Activated CD4-positive, alpha-beta T cell treated with anti-CD3 and anti-CD28 coated beads, Interleukin-2, amount 10 ng/mL, durations not matched to agents 24 days and 14 days (primary cell): ENCODE measurements around the gene OMA1. TPM values are rescaled to one million over a fixed set of nuclear protein-coding genes. Genes with fewer than 3 reads are reported as not detected.
"Not testable (repeated sequence)": the region's sequence is repeated elsewhere in the genome, so short reads cannot be mapped to it uniquely, and the experiment has no call there.

Experiments
- DNase-seq: peaks from one replicate; pipeline ENCODE4 v3.0.0; 2022
- H3K27ac Mint-ChIP-seq: one replicate; pipeline ENCODE4 v1.8.0; 2022; ENCODE audit warnings: mild to moderate bottlenecking, mixed read lengths
- H3K27me3 Mint-ChIP-seq: one replicate; pipeline ENCODE4 v1.8.0; 2022; ENCODE audit warnings: mixed read lengths
- H3K36me3 Mint-ChIP-seq: one replicate; pipeline ENCODE4 v1.8.0; 2022; ENCODE audit warnings: low read depth, mild to moderate bottlenecking, mixed read lengths
- H3K4me1 Mint-ChIP-seq: one replicate; pipeline ENCODE4 v1.8.0; 2021; ENCODE audit warnings: mixed read lengths
- H3K4me3 Mint-ChIP-seq: one replicate; pipeline ENCODE4 v1.8.0; 2022; ENCODE audit warnings: mild to moderate bottlenecking, moderate library complexity, mixed read lengths
- H3K9me3 Mint-ChIP-seq: one replicate; pipeline ENCODE4 v1.8.0; 2021; ENCODE audit warnings: mixed read lengths
- intact Hi-C: fragments of 100-400 bp; cut with micrococcal nuclease; formaldehyde crosslinking; loops from one replicate; pipeline ENCODE4 v1.15.1; 2023
- total RNA-seq: library from RNA; stranded (reverse); gene quantifications from 2 replicates; pipeline ENCODE4 v1.2.3, GENCODE V29; 2022

OMA1 gene
- total RNA-seq, 1 donor from 2014 or later: 10.6 TPM

- intact Hi-C loops: no loop called here
- no peak for DNase-seq
- H3K9me3 Mint-ChIP-seq: no peaks in the 10 kb centered on the region
- peaks cover 10% of the 10 kb centered on the region for H3K36me3 Mint-ChIP-seq
- H3K4me3 Mint-ChIP-seq: no peak overlapping the region
- no peak overlapping the region for H3K27ac Mint-ChIP-seq
- peaks cover 5% of the 10 kb centered on the region for H3K4me1 Mint-ChIP-seq
- no peaks in the 10 kb centered on the region for H3K27me3 Mint-ChIP-seq
Measured at GRCh38 chr1:58529284-58529683, 17.2 kb downstream of the OMA1 start.

GRCh38 chr1:58528518-58528917 lies 18.0 kb downstream of the OMA1 start:
- peaks cover 6% of the 10 kb centered on the region for H3K4me1 Mint-ChIP-seq
- H3K9me3 Mint-ChIP-seq: no peaks in the 10 kb centered on the region
- intact Hi-C loops: no loop called here
- H3K36me3 Mint-ChIP-seq: peaks cover 10% of the 10 kb centered on the region
- H3K27ac Mint-ChIP-seq: no peak overlapping the region
- no peak overlapping the region for H3K4me3 Mint-ChIP-seq
- DNase-seq: no peak
- H3K27me3 Mint-ChIP-seq: no peaks in the 10 kb centered on the region

GRCh38 chr1:58524353-58524945 lies 22.1 kb downstream of the OMA1 start:
- H3K4me3 Mint-ChIP-seq: no peak overlapping the region
- no peaks in the 10 kb centered on the region for H3K9me3 Mint-ChIP-seq
- H3K27ac Mint-ChIP-seq: no peak overlapping the region
- H3K27me3 Mint-ChIP-seq: no peaks in the 10 kb centered on the region
- no peak for DNase-seq
- peaks cover 6% of the 10 kb centered on the region for H3K4me1 Mint-ChIP-seq
- H3K36me3 Mint-ChIP-seq: peaks cover 26% of the 10 kb centered on the region
- intact Hi-C loops: no loop called here

DNA sequence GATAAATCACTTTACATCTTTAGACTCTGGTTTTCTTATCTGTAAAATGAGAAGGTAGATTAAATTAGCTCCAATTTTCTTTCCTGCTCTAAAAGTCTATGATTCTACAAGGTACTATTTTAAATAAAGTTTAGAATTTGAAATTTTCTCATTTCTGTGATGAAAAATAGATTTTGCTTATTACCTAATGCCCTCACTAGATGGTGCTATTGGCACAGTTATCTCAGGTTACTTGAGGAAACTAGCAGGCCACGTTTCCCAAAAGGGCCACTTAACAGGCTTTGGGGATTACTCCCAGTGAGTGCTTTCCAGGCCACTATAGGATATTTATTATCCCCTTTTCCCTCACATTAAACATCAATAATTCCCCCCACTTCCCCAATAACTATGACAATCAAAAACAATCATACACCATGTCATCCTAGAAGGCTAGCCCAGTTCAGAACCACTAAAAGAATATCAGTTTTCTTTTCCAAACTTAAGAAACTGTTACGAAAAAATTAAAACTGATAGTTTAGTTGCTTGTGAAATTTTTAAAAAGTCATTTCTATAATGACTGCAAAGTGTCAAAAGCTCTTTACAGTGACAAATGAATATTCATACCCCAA lies 30.6 kb downstream of the OMA1 start:
- Mint-ChIP-seq H3K4me3 (no peak overlapping the region), H3K9me3 (peaks cover 3% of the 10 kb centered on the region), H3K27ac (peak overlapping the region; percentile 22), H3K27me3 (no peaks in the 10 kb centered on the region), H3K36me3 (peaks cover 24% of the 10 kb centered on the region), H3K4me1 (peaks cover 9% of the 10 kb centered on the region)
- intact Hi-C loops: loop anchor here (1.0 to 5.0 kb wide), 5 partner anchors 30 to 1431 kb away; partner anchors contain the start of gene OMA1
- DNase-seq: peak; percentile 78

- peaks cover 9% of the 10 kb centered on the region for H3K4me1 Mint-ChIP-seq
- peaks cover 4% of the 10 kb centered on the region for H3K9me3 Mint-ChIP-seq
- intact Hi-C loops: no loop called here
- no peak overlapping the region for H3K27ac Mint-ChIP-seq
- no peak for DNase-seq
- no peaks in the 10 kb centered on the region for H3K27me3 Mint-ChIP-seq
- H3K36me3 Mint-ChIP-seq: peaks cover 24% of the 10 kb centered on the region
- H3K4me3 Mint-ChIP-seq: no peak overlapping the region
Measured at GRCh38 chr1:58513956-58514355, 32.6 kb downstream of the OMA1 start.

DNA sequence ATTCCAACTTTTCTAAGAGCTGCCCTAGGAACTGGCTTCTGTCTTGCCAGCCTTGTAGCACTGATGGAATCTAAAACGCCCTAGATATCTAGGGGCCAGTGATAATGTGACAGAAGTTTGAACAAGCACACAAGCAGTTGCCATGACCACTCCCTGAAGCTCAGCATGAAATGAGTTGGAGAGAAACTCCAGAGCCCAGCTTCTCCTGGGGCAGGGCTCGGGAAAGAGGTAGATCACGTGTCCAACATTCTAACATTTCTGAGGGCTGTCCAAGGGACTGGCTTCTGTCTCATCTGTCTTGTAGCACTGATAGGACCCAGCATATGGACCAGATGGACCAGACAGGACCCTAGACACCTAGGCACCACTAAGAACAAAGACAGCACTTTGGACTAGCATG lies 37.9 kb downstream of the OMA1 start:
- DNase-seq: no peak
- peaks cover 25% of the 10 kb centered on the region for H3K36me3 Mint-ChIP-seq
- no peaks in the 10 kb centered on the region for H3K4me1 Mint-ChIP-seq
- intact Hi-C loops: no loop called here
- no peaks in the 10 kb centered on the region for H3K27me3 Mint-ChIP-seq
- no peak overlapping the region for H3K4me3 Mint-ChIP-seq
- H3K27ac Mint-ChIP-seq: no peak overlapping the region
- peaks cover 4% of the 10 kb centered on the region for H3K9me3 Mint-ChIP-seq

- Mint-ChIP-seq H3K4me1 (peaks cover 2% of the 10 kb centered on the region), H3K27me3 (no peaks in the 10 kb centered on the region), H3K4me3 (no peak overlapping the region), H3K27ac (no peak overlapping the region), H3K36me3 (peaks cover 14% of the 10 kb centered on the region), H3K9me3 (no peaks in the 10 kb centered on the region)
- intact Hi-C loops: no loop called here
- no peak for DNase-seq
Measured at GRCh38 chr1:58505286-58505685, 41.2 kb downstream of the OMA1 start.

GRCh38 chr1:58502519-58502918 lies 44.0 kb downstream of the OMA1 start:
- DNase-seq: no peak
- H3K4me1 Mint-ChIP-seq: peaks cover 4% of the 10 kb centered on the region
- no peaks in the 10 kb centered on the region for H3K27me3 Mint-ChIP-seq
- H3K36me3 Mint-ChIP-seq: peaks cover 8% of the 10 kb centered on the region
- intact Hi-C loops: no loop called here
- H3K9me3 Mint-ChIP-seq: no peaks in the 10 kb centered on the region
- H3K4me3 Mint-ChIP-seq: no peak overlapping the region
- H3K27ac Mint-ChIP-seq: no peak overlapping the region

DNA sequence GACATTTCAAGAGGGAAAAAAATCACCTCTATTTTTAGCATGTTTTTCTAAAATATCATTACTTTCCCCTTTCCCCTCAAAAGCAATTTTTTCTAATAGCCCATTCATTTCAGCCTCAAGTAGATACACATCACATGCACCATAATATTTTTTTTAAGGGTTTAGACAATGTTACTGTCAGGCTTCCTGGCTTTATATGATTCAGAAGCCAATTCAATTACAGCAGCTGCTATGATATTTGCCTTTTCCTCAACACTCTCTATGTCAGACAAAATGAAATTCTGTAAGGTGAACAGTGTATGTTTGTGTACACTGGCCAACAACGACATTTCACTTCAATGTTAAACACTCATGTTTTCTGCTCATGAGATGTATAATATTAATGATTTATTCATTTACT lies 46.5 kb downstream of the OMA1 start:
- intact Hi-C loops: no loop called here
- no peak for DNase-seq
- Mint-ChIP-seq H3K27ac (no peak overlapping the region), H3K9me3 (no peaks in the 10 kb centered on the region), H3K36me3 (peaks cover 6% of the 10 kb centered on the region), H3K4me3 (no peak overlapping the region), H3K27me3 (no peaks in the 10 kb centered on the region), H3K4me1 (peaks cover 4% of the 10 kb centered on the region)

DNA sequence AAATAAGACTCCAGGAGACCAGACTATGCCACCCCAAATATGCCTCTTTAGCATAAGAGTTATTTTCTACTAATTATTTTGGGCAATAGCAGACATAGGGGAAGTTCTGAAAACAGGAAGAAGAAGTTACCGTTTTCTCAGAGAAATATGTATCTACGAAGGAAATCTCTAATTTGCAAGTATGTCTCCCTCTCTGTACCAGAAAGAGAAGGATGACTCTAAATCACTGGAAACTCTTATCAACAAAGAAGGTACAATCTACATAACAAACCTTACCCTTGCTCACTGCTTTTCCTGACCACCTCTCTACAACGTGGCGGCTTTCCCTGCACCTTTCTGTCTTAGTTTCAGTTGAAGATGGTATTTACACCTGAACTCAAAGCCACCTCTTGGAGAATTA lies 49.0 kb downstream of the OMA1 start:
- DNase-seq: no peak
- intact Hi-C loops: no loop called here
- Mint-ChIP-seq H3K4me3 (no peak overlapping the region), H3K27ac (no peak overlapping the region), H3K9me3 (no peaks in the 10 kb centered on the region), H3K4me1 (peaks cover 4% of the 10 kb centered on the region), H3K36me3 (peaks cover 4% of the 10 kb centered on the region), H3K27me3 (no peaks in the 10 kb centered on the region)

GRCh38 chr1:58496042-58496441 lies 50.5 kb downstream of the OMA1 start:
- Mint-ChIP-seq H3K27me3 (no peaks in the 10 kb centered on the region), H3K9me3 (peaks cover 6% of the 10 kb centered on the region), H3K4me1 (peaks cover 2% of the 10 kb centered on the region), H3K27ac (no peak overlapping the region), H3K36me3 (peaks cover 8% of the 10 kb centered on the region), H3K4me3 (no peak overlapping the region)
- no peak for DNase-seq
- intact Hi-C loops: no loop called here

DNA sequence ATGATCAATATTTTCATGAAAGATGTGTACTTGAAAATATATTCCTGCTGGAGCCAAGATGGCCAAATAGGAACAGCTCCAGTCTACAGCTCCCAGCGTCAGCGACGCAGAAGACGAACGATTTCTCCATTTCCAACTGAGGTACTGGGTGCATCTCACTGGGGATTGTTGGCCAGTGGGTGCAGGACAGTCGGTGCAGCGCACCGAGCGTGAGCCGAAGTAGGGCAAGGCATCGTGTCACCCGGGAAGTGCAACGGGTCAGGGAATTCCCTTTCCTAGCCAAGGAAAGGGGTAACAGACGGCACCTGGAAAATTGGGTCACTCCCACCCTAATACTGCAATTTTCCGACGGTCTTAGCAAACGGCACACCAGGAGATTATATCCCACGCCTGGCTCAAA lies 57.6 kb downstream of the OMA1 start:
- H3K9me3 Mint-ChIP-seq, H3K4me3 Mint-ChIP-seq, H3K4me1 Mint-ChIP-seq, DNase-seq, H3K27me3 Mint-ChIP-seq, intact Hi-C loops, H3K27ac Mint-ChIP-seq: not testable (repeated sequence)
- H3K36me3 Mint-ChIP-seq: peaks cover 11% of the 10 kb centered on the region

- Mint-ChIP-seq H3K9me3 (peaks cover 4% of the 10 kb centered on the region), H3K4me1 (peaks cover 8% of the 10 kb centered on the region), H3K27ac (no peak overlapping the region), H3K27me3 (no peaks in the 10 kb centered on the region), H3K36me3 (peaks cover 10% of the 10 kb centered on the region), H3K4me3 (no peak overlapping the region)
- intact Hi-C loops: no loop called here
- DNase-seq: no peak
Measured at GRCh38 chr1:58487002-58487401, 59.5 kb downstream of the OMA1 start.

- no peak for DNase-seq
- Mint-ChIP-seq H3K27me3 (no peaks in the 10 kb centered on the region), H3K36me3 (peaks cover 6% of the 10 kb centered on the region), H3K4me3 (no peak overlapping the region), H3K9me3 (no peaks in the 10 kb centered on the region), H3K4me1 (peaks cover 5% of the 10 kb centered on the region), H3K27ac (no peak overlapping the region)
- intact Hi-C loops: no loop called here
Measured at GRCh38 chr1:58481962-58482361, 64.6 kb downstream of the OMA1 start.

DNA sequence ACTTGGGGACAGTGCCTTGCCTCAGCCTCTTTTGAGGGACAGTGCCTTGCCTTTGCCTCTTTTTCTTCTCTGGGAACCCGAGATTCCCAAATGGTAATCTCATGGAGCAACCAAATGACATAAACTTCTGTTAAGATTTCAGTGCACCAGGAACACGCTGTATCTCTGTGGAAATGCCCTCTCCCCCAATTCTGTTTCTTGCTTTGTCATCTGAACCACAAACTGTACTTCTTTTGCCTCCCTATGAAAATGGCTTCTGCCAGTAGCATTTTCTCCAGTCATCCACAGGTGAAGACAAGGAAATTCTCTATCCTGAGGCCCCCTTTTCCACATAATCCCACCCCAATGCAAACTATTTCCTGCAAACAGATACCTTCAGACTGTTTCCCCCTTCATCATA lies 66.3 kb downstream of the OMA1 start:
- Mint-ChIP-seq H3K4me1 (no peaks in the 10 kb centered on the region), H3K27me3 (no peaks in the 10 kb centered on the region), H3K27ac (no peak overlapping the region), H3K36me3 (peaks cover 6% of the 10 kb centered on the region), H3K4me3 (no peak overlapping the region), H3K9me3 (no peaks in the 10 kb centered on the region)
- no peak for DNase-seq
- intact Hi-C loops: no loop called here
